GM23338 (cell line): ENCODE measurements around the gene PCA3.
A peak's percentile ranks its signal among the peaks of the same experiment; 100 is the strongest.

ENCODE experiments used
- CREB1 ChIP-seq: fragments of 250-450 bp; sonication (Bioruptor Pico); IDR thresholded peaks from 2 replicates; pipeline ENCODE4 v1.5.0; 2020; ENCODE audit warnings: low read depth, mild to moderate bottlenecking, moderate library complexity
- CTCF ChIP-seq, 2 experiments: fragments of 200-600 bp in 1 of 2; sonication (generic) in 1 of 2; conservative IDR thresholded peaks; 2 replicates each; pipeline versions ENCODE4 v1.5.1 to v1.6.1; 2016 to 2017; ENCODE audit warnings: antibody characterized with exemption in 2 of 2, low read depth in 2 of 2, mild to moderate bottlenecking in 2 of 2, moderate library complexity in 1 of 2
- EZH2 ChIP-seq: fragments of 200-600 bp; sonication (generic); IDR thresholded peaks from one replicate; pipeline ENCODE4 v1.8.0; 2017; ENCODE audit warnings: antibody characterized with exemption, mild to moderate bottlenecking, low read depth; ENCODE audit not compliant: unreplicated experiment
- EZH2phosphoT487 ChIP-seq: fragments of 200-600 bp; sonication (generic); IDR thresholded peaks from one replicate; pipeline ENCODE4 v1.8.1; 2018; ENCODE audit warnings: antibody characterized with exemption; ENCODE audit not compliant: unreplicated experiment
- JUNB ChIP-seq: IDR thresholded peaks from one replicate; pipeline ENCODE4 v1.6.1; 2016; ENCODE audit warnings: antibody characterized with exemption; ENCODE audit not compliant: unreplicated experiment
- POLR2AphosphoS5 ChIP-seq: IDR thresholded peaks from 2 replicates; pipeline ENCODE4 v1.6.1; 2016; ENCODE audit warnings: antibody characterized with exemption, low read depth
- ZNF114 ChIP-seq: fragments of 250-450 bp; sonication (Bioruptor Pico); IDR thresholded peaks from 2 replicates; pipeline ENCODE4 v1.5.0; 2020; ENCODE audit warnings: mild to moderate bottlenecking, moderate library complexity
- TF ChIP-seq, protein P1 (sequence below): IDR thresholded peaks from one replicate; pipeline ENCODE4 v1.6.1; 2018; ENCODE audit warnings: antibody characterized with exemption; ENCODE audit not compliant: unreplicated experiment
- TF ChIP-seq, protein P2 (sequence below): fragments of 250-450 bp; sonication (Bioruptor Pico); IDR thresholded peaks from 2 replicates; pipeline ENCODE4 v1.5.0; 2020; ENCODE audit warnings: mild to moderate bottlenecking, moderate library complexity

- TF ChIP-seq CTCF (conservative IDR thresholded peaks at IDR 0.05; ENCODE audit: low read depth in 2 of 2): peak in 1 of 2 experiments; percentile 55; a peak in 3 of 4 replicates
- TF ChIP-seq ZNF114 (CRISPR knock-in tag): no peak
- no peak for TF ChIP-seq POLR2AphosphoS5
- no peak for TF ChIP-seq EZH2
- TF ChIP-seq EZH2phosphoT487: no peak
- no peak for TF ChIP-seq CREB1
- TF ChIP-seq, protein P1, sequence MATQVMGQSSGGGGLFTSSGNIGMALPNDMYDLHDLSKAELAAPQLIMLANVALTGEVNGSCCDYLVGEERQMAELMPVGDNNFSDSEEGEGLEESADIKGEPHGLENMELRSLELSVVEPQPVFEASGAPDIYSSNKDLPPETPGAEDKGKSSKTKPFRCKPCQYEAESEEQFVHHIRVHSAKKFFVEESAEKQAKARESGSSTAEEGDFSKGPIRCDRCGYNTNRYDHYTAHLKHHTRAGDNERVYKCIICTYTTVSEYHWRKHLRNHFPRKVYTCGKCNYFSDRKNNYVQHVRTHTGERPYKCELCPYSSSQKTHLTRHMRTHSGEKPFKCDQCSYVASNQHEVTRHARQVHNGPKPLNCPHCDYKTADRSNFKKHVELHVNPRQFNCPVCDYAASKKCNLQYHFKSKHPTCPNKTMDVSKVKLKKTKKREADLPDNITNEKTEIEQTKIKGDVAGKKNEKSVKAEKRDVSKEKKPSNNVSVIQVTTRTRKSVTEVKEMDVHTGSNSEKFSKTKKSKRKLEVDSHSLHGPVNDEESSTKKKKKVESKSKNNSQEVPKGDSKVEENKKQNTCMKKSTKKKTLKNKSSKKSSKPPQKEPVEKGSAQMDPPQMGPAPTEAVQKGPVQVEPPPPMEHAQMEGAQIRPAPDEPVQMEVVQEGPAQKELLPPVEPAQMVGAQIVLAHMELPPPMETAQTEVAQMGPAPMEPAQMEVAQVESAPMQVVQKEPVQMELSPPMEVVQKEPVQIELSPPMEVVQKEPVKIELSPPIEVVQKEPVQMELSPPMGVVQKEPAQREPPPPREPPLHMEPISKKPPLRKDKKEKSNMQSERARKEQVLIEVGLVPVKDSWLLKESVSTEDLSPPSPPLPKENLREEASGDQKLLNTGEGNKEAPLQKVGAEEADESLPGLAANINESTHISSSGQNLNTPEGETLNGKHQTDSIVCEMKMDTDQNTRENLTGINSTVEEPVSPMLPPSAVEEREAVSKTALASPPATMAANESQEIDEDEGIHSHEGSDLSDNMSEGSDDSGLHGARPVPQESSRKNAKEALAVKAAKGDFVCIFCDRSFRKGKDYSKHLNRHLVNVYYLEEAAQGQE: no peak
- TF ChIP-seq, protein P2, sequence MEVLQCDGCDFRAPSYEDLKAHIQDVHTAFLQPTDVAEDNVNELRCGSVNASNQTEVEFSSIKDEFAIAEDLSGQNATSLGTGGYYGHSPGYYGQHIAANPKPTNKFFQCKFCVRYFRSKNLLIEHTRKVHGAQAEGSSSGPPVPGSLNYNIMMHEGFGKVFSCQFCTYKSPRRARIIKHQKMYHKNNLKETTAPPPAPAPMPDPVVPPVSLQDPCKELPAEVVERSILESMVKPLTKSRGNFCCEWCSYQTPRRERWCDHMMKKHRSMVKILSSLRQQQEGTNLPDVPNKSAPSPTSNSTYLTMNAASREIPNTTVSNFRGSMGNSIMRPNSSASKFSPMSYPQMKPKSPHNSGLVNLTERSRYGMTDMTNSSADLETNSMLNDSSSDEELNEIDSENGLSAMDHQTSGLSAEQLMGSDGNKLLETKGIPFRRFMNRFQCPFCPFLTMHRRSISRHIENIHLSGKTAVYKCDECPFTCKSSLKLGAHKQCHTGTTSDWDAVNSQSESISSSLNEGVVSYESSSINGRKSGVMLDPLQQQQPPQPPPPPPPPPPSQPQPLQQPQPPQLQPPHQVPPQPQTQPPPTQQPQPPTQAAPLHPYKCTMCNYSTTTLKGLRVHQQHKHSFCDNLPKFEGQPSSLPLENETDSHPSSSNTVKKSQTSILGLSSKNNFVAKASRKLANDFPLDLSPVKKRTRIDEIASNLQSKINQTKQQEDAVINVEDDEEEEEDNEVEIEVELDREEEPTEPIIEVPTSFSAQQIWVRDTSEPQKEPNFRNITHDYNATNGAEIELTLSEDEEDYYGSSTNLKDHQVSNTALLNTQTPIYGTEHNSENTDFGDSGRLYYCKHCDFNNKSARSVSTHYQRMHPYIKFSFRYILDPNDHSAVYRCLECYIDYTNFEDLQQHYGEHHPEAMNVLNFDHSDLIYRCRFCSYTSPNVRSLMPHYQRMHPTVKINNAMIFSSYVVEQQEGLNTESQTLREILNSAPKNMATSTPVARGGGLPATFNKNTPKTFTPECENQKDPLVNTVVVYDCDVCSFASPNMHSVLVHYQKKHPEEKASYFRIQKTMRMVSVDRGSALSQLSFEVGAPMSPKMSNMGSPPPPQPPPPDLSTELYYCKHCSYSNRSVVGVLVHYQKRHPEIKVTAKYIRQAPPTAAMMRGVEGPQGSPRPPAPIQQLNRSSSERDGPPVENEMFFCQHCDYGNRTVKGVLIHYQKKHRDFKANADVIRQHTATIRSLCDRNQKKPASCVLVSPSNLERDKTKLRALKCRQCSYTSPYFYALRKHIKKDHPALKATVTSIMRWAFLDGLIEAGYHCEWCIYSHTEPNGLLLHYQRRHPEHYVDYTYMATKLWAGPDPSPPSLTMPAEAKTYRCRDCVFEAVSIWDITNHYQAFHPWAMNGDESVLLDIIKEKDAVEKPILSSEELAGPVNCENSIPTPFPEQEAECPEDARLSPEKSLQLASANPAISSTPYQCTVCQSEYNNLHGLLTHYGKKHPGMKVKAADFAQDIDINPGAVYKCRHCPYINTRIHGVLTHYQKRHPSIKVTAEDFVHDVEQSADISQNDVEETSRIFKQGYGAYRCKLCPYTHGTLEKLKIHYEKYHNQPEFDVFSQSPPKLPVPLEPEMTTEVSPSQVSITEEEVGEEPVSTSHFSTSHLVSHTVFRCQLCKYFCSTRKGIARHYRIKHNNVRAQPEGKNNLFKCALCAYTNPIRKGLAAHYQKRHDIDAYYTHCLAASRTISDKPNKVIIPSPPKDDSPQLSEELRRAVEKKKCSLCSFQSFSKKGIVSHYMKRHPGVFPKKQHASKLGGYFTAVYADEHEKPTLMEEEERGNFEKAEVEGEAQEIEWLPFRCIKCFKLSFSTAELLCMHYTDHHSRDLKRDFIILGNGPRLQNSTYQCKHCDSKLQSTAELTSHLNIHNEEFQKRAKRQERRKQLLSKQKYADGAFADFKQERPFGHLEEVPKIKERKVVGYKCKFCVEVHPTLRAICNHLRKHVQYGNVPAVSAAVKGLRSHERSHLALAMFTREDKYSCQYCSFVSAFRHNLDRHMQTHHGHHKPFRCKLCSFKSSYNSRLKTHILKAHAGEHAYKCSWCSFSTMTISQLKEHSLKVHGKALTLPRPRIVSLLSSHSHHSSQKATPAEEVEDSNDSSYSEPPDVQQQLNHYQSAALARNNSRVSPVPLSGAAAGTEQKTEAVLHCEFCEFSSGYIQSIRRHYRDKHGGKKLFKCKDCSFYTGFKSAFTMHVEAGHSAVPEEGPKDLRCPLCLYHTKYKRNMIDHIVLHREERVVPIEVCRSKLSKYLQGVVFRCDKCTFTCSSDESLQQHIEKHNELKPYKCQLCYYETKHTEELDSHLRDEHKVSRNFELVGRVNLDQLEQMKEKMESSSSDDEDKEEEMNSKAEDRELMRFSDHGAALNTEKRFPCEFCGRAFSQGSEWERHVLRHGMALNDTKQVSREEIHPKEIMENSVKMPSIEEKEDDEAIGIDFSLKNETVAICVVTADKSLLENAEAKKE (CRISPR knock-in tag): no peak
- TF ChIP-seq JUNB: no peak
Measured at GRCh38 chr9:76761448-76761847, 2.8 kb upstream of the PCA3 start.
